ELR (cell line): ENCODE data around the gene NTRK3.

ENCODE experiments used
- DNase-seq: peaks from one replicate; pipeline ENCODE4 v3.0.0-alpha.2; 2015; ENCODE audit warnings: low read depth

The NTRK3 gene

GRCh38 chr15:87985451-87985850, 271.1 kb downstream of the NTRK3 start:
- DNase-seq = no peak

GRCh38 chr15:87981969-87982368, 274.6 kb downstream of the NTRK3 start:
- no peak for DNase-seq

GRCh38 chr15:87977907-87978306, 278.6 kb downstream of the NTRK3 start:
- no peak for DNase-seq

- DNase-seq = no peak
Observed at GRCh38 chr15:87976552-87976951, 280.0 kb downstream of the NTRK3 start.

- no peak for DNase-seq
Observed at GRCh38 chr15:87973501-87974215, 282.9 kb downstream of the NTRK3 start.

GRCh38 chr15:87971076-87971475, 285.5 kb downstream of the NTRK3 start:
- DNase-seq = no peak

- peak; percentile 18 for DNase-seq
Observed at GRCh38 chr15:87967951-87968350, 288.6 kb downstream of the NTRK3 start.

GRCh38 chr15:87965304-87965703, 291.2 kb downstream of the NTRK3 start:
- no peak for DNase-seq

- DNase-seq = no peak
Observed at GRCh38 chr15:87962428-87962827, 294.1 kb downstream of the NTRK3 start.

- no peak for DNase-seq
Observed at GRCh38 chr15:87961851-87962420, 294.6 kb downstream of the NTRK3 start.

- DNase-seq = no peak
Observed at GRCh38 chr15:87959662-87960061, 296.9 kb downstream of the NTRK3 start.

GRCh38 chr15:87959080-87959479, 297.5 kb downstream of the NTRK3 start:
- DNase-seq = no peak

- DNase-seq = no peak
Observed at GRCh38 chr15:87955284-87955909, 301.1 kb downstream of the NTRK3 start.

GRCh38 chr15:87954793-87955192, 301.7 kb downstream of the NTRK3 start:
- DNase-seq = no peak

GRCh38 chr15:87952736-87953287, 303.7 kb downstream of the NTRK3 start:
- no peak for DNase-seq

- DNase-seq = no peak
Observed at GRCh38 chr15:87949575-87950223, 306.8 kb downstream of the NTRK3 start.

- DNase-seq = no peak
Observed at GRCh38 chr15:87949151-87949574, 307.4 kb downstream of the NTRK3 start.

- no peak for DNase-seq
Observed at GRCh38 chr15:87947560-87947959, 309.0 kb downstream of the NTRK3 start.

GRCh38 chr15:87945246-87945645, 311.3 kb downstream of the NTRK3 start:
- no peak for DNase-seq

GRCh38 chr15:87944691-87945090, 311.8 kb downstream of the NTRK3 start:
- DNase-seq = no peak

- DNase-seq = no peak
Observed at GRCh38 chr15:87944050-87944449, 312.5 kb downstream of the NTRK3 start.

- no peak for DNase-seq
Observed at GRCh38 chr15:87943626-87944025, 312.9 kb downstream of the NTRK3 start.

GRCh38 chr15:87942316-87942715, 314.2 kb downstream of the NTRK3 start:
- DNase-seq = no peak
